ENCODE data around the gene PTH1R.

The PTH1R gene

DNA sequence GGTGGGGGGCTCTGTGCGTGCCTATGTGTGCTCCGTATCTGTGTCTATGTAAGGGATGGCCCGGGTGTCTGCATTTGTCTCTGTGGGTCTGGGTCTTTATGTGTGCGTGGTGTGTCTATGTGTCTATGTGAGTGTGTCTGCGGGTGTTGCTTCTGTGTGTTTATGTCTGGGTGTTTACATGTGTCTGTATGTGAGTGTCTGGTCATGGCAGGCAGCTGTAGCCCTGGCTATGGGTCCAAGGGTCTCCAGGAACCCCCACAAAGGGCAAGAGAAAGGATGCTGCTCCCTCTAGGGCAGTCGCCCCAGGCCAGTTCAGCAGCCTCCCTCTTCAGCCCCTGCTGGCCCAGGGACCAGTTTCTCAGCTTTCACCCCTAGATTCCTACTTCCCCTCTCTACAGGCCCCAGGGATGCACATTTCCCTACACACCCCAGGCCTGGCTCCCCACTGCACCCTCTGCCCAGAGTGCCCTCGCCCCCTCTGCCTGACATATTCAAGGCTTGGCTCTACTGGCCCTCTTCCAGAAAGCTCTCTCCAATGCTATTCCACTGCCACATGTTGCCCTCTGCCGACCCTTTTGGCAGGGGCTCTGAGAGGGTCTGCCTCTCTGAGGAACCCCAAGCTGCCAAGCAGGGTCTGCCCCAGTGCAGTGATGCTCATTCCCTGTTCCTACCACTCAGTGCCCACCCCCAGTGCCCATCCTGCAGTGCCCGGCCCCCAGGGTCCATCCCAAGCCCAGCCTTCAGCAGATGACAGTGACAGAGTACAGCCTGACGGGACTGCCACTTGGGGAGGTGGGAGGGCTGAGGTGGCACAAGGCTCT is 13.2 kb upstream of the PTH1R start:
- no peak for DNase-seq (ENCODE audit: low read depth in 2 of 2)

DNA sequence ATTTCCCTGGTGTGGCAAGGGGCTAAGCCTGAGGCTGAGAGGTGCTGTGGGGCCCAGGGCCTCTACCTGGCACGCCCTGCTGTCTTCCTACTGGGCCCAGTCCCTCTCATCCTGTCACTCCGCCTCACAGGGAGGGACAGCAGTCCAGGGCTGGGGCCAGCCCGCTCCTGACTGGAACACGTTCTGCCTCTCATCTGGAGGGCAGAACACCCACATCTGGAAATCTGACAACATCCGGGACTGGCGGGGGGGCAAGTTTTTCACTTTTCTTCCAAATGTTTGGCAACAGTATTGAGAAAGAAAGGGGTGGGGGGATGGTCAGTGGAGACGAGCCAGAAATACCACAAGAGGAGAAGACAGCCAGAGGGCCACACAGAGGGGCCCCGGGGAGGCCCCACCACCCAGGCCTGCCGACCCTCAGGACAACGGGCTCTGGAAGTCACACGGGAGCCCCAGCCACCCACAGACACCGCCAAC is 12.5 kb upstream of the PTH1R start:
- DNase-seq (ENCODE audit: low read depth in 2 of 2): no peak

DNA sequence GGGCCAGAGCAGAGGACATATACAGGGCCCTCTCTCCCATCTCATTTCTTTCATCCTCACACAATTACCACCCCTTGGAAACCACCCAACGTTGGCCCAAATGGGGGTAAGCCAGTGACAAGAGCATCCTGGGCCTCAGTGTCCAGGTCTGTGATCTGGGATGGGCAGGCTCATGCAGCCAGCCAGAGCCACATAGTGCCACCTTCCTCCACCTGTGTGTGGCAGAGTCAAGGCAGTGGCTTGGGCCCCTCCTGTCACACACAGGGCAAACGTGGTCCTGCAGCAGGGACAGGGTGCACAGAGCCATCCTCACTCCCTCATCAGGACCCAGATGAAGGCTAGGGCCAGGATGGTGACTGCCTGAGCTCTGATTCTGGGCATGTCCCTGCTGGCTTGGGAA is 12.0 kb upstream of the PTH1R start:
- no peak for DNase-seq (ENCODE audit: low read depth in 2 of 2)

DNA sequence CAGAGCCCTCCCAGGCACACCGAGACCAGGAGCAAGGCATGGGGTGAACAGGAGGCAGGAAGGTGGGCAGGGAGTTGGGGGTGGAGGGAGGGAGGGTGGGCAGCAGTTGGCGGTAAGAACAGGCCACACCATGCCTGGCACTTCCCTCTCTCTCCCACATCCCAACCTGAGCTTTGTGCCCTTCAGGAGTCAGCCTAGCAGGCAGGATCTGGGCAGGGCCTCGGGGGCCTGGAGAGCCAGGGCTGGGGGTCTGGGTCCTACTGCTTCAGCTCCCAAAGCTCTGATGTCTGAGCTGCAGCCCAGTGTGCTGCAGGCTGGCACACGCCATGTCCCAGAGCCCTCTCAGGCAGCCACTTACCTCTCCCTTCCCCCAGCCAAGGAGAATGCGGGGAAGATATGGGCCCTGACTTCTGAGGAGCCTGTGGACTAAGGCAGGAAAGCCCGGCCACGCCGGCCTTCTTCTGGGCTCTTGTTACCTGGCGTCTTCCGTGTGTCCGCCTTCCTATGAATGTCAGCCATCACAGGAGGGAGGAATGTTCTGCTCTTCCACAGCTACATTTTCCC is 11.4 kb upstream of the PTH1R start:
- DNase-seq (ENCODE audit: low read depth in 2 of 2): no peak

DNA sequence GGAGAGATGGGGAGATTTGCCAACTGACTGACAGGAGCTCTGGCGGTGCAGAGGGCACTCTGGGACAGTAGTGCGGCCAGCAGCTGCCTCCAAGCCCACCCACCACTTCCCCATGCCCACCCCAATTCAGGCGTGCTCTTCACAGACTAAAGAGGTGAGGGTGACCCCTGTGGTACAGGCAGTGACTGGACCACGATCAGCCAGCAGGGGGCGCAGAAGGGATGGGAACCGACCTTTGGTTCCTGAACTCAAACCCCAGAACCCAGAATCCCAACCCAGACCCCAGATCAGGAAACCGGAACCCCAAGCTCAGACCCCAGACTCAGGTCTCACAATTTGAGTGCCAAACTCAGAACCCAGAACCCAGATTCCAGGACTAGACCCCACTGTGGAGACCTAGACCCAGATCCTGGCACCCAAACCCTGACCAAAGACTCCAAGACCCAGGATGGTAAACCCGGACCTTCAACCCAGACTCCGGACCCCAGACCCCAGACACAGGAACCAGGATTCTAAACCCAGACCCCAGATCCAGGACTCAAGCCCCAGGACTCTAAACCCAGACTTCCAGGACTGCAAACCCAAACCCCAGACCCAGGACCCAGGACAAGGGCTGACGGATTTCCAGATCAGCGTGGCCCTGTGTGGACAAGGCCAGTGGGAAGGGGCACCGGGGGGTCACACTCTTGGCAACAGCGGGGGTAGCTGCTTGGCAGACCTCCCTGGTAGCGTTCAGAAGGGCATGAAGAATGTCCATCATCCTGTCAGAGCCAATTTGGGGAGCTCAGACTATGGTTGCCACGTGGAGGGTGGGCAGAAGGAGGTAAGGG is 10.6 kb upstream of the PTH1R start:
- DNase-seq (ENCODE audit: low read depth in 2 of 2): peak; percentile 58 to 75

DNA sequence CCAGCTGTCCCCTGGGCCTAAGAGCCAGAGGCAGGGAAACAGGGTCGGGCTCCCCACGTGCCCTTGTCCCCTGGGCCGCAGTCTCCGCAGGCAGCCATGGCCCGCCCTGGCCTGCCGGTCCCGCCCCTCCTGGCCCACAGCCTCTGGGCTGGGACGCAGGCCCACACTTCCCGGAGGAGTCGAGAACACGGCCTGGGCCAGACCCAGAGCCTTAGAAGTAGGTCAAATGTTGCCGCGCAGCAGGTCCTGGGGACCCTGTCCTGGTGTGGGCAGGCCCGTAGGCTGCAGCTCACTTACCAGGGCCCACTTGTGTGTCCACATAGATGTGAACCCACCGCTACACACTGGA is 10.0 kb upstream of the PTH1R start:
- DNase-seq (ENCODE audit: low read depth in 2 of 2): no peak

DNA sequence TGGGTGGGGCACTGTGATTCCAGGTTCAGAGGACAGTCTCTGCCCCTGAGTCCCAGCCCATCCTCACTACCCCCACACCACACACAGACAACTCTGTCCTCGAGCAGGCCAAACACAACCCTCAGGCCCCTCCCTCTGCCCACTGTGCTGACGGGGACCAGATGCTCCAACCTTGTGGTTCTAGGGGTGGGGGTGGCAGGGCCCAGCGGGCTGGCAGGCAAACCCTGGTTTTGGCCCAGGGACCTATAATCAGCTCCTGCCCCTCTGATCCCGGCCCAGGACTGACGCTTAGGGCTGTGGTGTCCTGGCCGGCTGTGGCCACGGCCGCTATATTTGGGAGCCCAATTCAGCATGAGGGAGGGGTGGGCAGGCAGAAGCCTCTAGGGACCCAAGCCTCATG is 9.2 kb upstream of the PTH1R start:
- no peak for DNase-seq (ENCODE audit: low read depth in 2 of 2)

DNA sequence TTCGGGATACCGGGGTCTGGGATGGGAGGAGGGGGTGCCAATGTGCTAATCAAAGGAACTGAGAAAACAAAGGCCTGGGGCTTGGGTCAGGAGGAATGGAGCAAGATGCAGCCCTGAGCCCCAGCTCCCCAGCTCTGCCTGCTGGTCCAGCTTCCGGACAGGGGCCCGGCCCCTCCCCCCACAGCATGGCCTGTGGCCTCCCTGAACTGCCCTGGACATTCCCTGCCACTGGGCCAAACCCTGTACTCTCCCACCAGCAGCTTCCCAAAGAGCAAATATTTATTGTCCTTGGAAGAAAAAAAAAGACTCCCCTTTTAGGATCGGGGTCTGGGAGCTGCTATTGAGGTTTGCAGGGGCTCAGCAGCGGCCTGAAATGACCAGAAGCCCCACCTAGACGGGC is 8.6 kb upstream of the PTH1R start:
- no peak for DNase-seq (ENCODE audit: low read depth in 2 of 2)

DNA sequence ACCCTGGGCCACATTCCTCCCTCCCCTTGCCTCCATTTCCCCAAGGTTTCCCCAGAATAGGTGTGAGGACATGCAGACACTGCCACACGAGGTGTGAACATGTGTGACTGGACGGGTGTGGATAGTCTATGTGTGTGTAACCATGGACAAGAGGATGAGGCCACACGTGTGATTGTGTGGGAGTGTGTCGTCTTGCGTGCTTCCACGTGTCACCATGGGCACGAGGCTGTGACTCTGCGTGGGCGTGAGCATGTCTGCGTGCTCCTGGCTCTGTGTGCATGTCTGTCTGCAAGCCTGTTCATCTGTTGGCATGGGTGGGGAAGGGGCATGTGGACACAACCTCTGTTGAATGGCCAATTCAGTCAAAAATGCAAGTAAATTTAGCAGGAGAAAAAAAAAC is 8.1 kb upstream of the PTH1R start:
- no peak for DNase-seq (ENCODE audit: low read depth in 2 of 2)

DNA sequence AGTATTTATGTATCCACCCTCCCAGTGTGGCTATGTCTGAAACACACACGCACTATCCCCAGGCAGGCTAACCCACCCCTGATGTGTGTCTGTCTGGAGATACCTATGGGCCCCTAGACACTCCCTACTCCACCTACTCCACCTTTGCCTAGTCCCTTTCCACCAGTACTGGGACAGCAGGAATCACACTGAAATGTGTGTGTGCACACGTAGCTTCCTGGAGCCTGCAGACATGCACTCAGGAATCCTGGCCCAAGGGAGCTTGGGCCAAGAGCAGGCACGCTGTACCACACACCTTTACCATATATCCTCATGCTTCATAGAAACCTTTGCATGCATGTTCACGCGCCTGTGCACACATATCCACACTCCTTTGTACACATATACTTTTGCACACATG is 6.9 kb upstream of the PTH1R start:
- DNase-seq (ENCODE audit: low read depth in 2 of 2): no peak

DNA sequence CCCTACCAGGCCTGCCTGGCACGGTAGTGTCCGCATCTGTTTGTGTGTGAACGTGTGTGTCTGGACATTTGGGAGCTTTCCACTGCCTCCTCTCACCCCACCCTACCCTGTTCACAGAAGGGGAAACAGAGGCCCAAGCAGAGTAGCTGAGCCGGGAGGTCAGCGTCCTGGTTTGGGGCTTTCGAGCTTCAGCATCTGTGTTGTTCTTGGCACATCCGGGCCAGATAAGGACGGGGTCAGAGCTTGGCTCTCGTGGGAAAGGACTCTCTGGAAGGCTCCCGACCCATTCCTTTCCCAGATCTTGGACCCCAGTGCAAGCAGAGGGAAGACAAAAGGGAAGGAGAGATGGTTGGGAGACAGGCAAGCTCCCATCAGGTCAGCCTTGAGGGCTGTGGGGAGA is 6.3 kb upstream of the PTH1R start:
- no peak for DNase-seq (ENCODE audit: low read depth in 2 of 2)

DNA sequence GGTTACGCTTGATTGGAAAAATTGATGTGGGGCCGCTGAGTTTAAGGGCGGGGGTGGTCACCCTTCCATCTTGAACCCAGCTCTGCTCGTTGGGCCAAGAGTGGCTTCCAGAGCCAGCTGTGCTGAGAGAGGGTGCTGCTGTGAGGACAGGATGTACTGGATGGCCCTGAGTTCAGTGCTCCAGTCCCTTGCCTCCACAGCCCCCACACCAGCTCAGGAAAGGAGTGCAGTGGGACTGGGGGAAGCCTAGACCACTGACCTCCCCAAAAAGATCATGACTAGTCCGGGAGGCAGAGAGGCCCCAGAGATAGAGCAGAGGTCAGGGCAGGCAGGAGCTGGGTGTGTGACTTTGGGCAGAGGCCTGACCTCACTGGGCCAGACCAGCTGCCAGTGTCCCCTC is 4.0 kb upstream of the PTH1R start:
- DNase-seq (ENCODE audit: low read depth in 2 of 2): no peak

DNA sequence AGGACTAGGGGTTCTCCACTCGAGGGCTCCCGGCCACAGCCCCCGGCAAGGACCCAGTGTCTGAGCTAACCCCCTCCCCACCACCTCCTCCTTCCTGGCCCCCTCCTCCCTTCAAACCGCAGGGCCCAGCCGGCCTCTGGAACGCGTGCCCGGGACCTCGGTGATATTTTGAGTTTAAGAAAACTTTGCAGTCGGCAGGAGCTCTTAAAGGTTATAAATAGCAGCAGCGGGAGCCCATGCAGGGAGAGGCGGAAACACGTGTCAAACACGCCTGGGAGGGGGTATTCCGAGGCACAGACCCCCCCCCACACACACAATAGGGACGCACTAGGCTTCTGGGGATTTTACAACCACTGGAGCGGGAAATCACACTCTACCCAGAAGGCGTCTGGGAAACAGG is 3.1 kb upstream of the PTH1R start:
- DNase-seq (ENCODE audit: low read depth in 2 of 2): no peak

DNA sequence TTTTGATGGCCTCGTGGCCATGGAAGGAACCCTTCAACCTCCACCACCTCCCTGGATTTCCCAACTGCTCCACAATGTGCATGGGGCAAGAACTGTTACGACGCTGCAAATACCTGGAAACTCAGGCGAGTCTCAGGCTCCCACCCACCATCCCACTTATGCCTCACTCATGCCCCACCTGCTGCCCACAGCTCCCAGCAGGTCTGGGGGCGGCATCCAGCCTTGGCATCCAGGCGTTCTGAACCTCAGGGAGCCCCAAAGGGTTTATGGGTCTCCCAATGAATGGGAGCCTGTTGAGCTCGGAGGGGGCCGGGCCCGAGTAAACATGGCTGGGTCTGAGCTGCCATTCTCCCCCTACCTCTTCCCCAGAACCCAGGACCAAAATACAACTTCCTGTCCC is 2.0 kb upstream of the PTH1R start:
- no peak for DNase-seq (ENCODE audit: low read depth in 2 of 2)

DNA sequence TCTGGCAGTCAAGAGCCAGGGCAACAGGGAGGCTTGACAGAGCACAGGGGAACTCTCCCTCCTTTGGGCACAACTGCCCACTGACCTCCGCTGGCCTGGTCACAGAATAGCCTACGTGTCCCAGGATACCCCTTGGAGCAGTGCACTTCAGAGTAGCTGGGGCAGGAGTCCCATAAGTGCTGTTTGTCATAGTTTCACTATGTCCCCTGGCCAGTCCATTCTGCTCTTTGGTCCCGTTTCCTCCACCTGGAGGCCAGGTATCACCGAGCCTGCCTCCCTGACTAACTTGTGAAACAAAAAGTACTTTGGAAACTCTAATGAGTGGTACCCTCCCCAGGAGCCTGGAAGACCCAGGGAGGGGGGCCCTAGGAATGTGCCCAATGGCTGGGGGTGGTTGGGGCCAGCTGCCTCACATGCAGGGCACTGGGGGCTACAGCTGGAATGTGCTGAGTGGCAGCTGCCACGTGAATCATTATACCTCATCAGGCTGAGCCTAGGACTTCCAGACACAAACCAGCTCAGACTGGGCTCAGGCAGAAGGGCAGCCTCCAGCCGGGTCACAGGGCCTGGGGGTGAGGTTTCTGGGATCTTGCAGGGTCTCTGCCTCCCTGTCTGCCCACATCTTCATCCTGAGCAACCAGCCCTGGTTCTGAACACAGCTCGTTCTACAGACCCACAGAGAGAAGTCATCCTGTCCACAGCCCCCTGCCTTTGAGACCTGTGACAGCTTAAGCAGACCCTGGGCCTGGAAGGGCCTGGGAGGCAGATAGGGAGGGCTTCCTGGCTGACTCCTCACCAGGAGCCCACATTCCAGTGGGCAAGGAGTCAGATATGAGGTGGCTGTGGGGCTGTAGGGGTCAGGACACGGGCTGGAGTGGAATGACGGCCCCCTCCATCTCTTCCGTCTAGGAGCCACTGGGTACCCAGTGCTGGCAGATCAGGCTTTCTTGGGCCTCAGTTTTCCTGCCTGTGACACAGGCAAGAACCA is 914 bp upstream of the PTH1R start:
- no peak for DNase-seq (ENCODE audit: low read depth in 2 of 2)

DNA sequence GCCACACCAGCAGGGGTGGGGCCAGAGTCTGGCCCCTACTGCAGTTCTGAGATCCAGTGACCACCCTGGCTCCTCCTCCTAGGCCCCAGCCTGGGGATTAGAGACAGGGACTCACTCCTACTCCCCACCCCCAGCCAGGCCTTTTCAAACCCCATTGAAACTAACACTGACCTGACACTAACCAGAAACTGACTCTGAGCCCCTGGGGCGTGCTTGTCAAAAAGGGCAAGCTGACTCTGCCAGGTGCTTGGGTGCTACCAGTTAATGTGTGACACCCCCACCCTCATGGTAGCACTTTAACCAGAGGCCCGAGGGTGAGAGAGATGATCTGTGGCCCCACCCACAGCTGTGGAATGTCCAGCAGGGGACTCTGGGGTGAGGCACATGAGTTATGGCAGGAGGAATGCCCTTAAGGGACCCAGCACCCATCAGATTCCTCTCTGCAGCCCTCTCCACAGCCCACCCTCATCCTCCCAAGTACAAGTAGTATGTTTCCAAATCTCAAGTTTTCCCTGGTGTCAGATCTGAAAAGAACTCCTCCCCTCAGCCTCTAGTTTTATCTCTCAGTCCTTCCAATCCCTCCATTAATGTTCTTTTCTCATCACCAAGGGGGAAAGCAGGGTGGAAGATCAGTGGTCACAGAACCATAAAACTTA is 1.4 kb downstream of the PTH1R start:
- no peak for DNase-seq (ENCODE audit: low read depth in 2 of 2)

DNA sequence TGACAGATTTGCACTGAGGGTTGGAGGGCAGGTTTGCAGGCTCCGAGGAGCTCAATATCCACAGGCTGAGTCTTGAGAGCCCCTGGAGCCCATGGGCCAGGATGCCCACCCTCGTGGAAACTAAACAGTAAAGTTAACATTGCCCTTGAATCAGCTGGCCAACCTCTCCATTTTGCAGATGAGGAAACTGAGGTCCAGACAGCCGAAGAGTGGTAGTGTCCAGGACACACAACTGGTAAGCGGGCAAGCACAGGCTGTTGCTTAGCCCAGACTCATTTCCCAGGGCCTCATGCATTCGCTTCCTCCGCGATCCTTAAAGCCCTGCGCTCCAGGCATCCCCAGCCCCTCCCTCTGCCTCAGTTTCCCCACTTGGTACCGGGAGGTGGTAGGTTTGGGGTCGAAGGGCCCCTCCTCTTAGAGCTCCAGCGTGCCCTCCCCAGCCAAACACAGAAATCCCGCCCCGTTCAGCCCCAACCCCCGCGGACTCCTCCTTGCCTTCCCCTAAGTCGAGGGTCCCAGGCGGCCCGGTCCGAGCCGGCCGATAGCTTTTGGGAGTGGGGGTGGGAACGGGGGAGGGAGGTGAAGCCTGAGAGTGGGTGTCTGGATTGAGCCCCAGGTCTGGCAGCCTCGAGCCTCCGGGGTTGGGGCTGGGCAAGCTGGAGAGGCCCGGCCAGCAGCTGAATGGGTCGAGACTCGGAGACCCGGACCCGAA is 3.5 kb downstream of the PTH1R start:
- DNase-seq (ENCODE audit: low read depth in 2 of 2): no peak

DNA sequence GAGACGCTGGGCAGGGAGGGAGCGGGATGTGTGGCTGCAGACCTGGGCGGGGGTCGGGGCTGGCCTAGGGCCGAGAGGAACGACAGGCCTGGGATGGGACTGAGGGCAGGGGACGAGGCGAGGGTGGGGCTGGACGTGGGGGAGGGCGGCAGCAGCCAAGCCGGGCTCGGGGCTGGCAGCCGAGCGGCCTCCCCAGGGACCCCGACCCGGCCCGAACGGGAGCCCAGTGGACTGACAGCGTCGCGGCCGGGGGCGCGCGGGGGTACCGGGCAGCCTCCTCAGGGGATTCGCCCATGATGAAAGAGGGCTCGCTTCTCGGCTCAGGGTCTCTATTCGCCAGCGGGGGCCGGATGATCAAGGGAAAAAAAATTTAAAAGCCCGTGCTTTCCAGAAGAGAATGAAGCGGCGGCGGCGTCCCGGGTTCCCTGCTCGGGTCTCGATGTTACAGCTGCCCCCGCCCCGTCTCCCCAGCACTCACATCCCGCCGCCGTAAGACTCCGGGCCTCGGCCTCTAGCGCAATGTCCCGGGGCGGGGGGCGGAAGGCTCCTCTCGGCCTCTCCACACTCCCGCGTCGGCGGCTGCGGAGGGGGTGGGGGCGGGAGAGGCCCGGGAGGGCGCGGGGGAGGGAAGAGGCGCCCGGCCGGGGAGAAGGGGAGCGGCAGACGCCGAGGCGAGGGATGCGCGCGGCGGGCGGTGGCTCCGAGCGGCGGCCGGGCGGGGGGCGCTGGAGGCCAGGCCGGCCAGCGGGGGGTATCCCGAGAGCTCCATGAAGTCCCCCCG is 4.3 kb downstream of the PTH1R start:
- DNase-seq (ENCODE audit: low read depth in 2 of 2): no peak

DNA sequence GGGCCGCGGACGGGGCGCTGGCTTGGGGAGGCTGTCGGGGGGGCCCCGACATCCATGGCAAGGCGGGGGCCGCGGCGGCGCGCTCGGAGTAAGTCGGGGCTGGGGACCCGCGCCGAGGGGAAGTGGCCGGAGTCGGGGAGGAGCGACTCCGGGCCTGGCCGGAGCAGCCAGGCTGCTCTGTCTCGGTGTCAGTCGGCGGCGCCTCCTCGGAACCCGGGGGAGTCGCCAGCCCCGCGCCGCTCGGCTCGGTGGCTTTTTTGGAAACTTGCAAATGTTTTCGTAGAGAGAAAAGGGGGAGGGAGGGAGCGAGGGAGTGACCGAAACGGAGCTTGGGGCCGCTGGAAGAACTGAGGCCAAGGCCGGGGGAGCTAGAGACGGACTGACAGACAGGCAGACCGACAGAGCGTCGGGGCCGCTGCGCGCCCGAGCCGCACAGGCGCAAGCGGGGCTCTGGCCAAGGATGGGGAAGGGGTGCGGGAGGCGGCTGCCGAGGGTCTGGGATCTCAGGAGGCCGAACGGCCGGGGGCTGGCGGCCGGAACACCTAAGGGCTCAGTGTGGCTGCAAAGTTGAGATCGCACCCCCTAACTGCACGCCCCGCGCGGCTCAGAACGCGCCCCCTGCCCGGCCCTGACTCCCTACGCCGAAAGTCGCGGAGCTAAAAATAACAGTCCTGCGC is 5.0 kb downstream of the PTH1R start:
- no peak for DNase-seq (ENCODE audit: low read depth in 2 of 2)

Measured in activated CD8-positive, alpha-beta memory T cell treated with anti-CD3 and anti-CD28 coated beads for 4 hours (primary cell).